HCT116 (cell line): ENCODE measurements around the gene DAPK1. TPM values are rescaled to one million over a fixed set of nuclear protein-coding genes. Genes with fewer than 3 reads are reported as not detected.

Experiments
- ATAC-seq: fragments of 200-7000 bp; cut with Tn5 transposase; 2 replicates; pipeline ENCODE4 v1.9.1; 2020; ENCODE audit warnings: mild to moderate bottlenecking, moderate library complexity
- BruUV-seq: library from RNA; stranded (reverse); fragments of 400-500 nt; replicated peaks from 2 replicates; lab custom pipeline; 2021; lab: Mats Ljungman, UMichigan
- CTCF ChIA-PET: fragments of 300-600 bp; sonication (Branson Sonifier 250); formaldehyde crosslinking; loops from one replicate; lab custom pipeline; 2021; ENCODE audit warnings: antibody characterized with exemption; lab: Charles Lee
- POLR2A ChIA-PET: fragments of 300-600, 350-600 bp; sonication (Branson Sonifier 250); formaldehyde crosslinking; loops from one replicate; lab custom pipeline; 2021; ENCODE audit warnings: antibody characterized with exemption; lab: Charles Lee
- RAD21 ChIA-PET, 2 experiments: fragments of 300-600 bp; sonication (Branson Sonifier 250); formaldehyde crosslinking; loops; one replicate each; lab custom pipeline; 2023; ENCODE audit warnings: low total read pairs in 2 of 2; ENCODE audit not compliant: uncharacterized antibody in 2 of 2, unreplicated experiment in 2 of 2, low non-redundant PET in 1 of 2; lab: Charles Lee
- DNase-seq: peaks from one replicate; pipeline ENCODE4 v3.0.0-alpha.2; 2010; ENCODE audit warnings: low read depth, low spot score
- H2AFZ ChIP-seq: fragments of 200-600 bp; shearing (Covaris generic), sonication (generic); 2 replicates; pipeline ENCODE4 v1.6.1; 2017; ENCODE audit warnings: low read depth, mixed run types, mixed read lengths, antibody characterized with exemption, low read length; ENCODE audit not compliant: poor library complexity, severe bottlenecking
- H3K27ac ChIP-seq: 2 replicates; pipeline ENCODE4 v1.5.1; 2012; ENCODE audit warnings: low read depth, low read length
- H3K27me3 ChIP-seq: fragments of 200-600 bp; sonication (generic); 2 replicates; pipeline ENCODE4 v1.6.1; 2016; ENCODE audit warnings: mixed run types, low read length, mixed read lengths; ENCODE audit not compliant: insufficient read depth
- H3K36me3 ChIP-seq, 2 experiments: fragments of 200-500 bp in 1 of 2; fragments of 200-600 bp in 1 of 2; sonication (Bioruptor generic) in 1 of 2; sonication (generic) in 1 of 2; 2 replicates each; pipeline versions ENCODE4 v1.5.1 to v1.6.1; 2014 to 2016; ENCODE audit warnings: low read length in 2 of 2, inconsistent platforms in 1 of 2, mixed read lengths in 1 of 2, mixed run types in 1 of 2; ENCODE audit not compliant: insufficient read depth in 2 of 2, control insufficient read depth in 1 of 2
- H3K4me1 ChIP-seq, 2 experiments: fragments of 200-600 bp in 1 of 2; sonication (generic) in 1 of 2; 2 replicates each; pipeline versions ENCODE4 v1.5.1 to v1.6.1; 2012 to 2017; ENCODE audit warnings: low read length in 2 of 2, inconsistent platforms in 1 of 2, mild to moderate bottlenecking in 1 of 2, mixed read lengths in 1 of 2, mixed run types in 1 of 2, moderate library complexity in 1 of 2; ENCODE audit not compliant: insufficient read depth in 2 of 2, control insufficient read depth in 1 of 2
- H3K4me2 ChIP-seq: fragments of 200-600 bp; sonication (generic); 2 replicates; pipeline ENCODE4 v1.6.1; 2017; ENCODE audit warnings: mixed run types, low read length, mixed read lengths
- H3K4me3 ChIP-seq, 2 experiments: fragments of 200-600 bp in 1 of 2; sonication (generic) in 1 of 2; replicated peaks in 1 of 2; 2 replicates each; pipeline ENCODE4 v1.5.1; 2011 to 2016; ENCODE audit warnings: low read length in 2 of 2, control low read depth in 1 of 2, low read depth in 1 of 2, mild to moderate bottlenecking in 1 of 2, mixed read lengths in 1 of 2, mixed run types in 1 of 2
- H3K79me2 ChIP-seq: fragments of 200-600 bp; sonication (generic); 2 replicates; pipeline ENCODE4 v1.6.1; 2017; ENCODE audit warnings: mild to moderate bottlenecking, mixed run types, low read length, moderate library complexity, mixed read lengths; ENCODE audit not compliant: insufficient read depth
- H3K9ac ChIP-seq: fragments of 200-600 bp; sonication (generic); 2 replicates; pipeline ENCODE4 v1.6.1; 2016; ENCODE audit warnings: low read length, mixed read lengths
- H3K9me2 ChIP-seq: fragments of 200-600 bp; sonication (generic), shearing (Covaris generic); 2 replicates; pipeline ENCODE4 v1.6.1; 2017; ENCODE audit warnings: mixed run types, mild to moderate bottlenecking, moderate library complexity; ENCODE audit not compliant: insufficient read depth
- H3K9me3 ChIP-seq, 2 experiments: fragments of 200-500 bp in 1 of 2; fragments of 200-600 bp in 1 of 2; sonication (Bioruptor generic) in 1 of 2; sonication (generic) in 1 of 2; 2 replicates each; pipeline ENCODE4 v1.6.1; 2014 to 2017; ENCODE audit warnings: low read length in 2 of 2, mixed read lengths in 2 of 2, inconsistent platforms in 1 of 2, low read depth in 1 of 2, mild to moderate bottlenecking in 1 of 2, mixed run types in 1 of 2, moderate library complexity in 1 of 2; ENCODE audit not compliant: control insufficient read depth in 1 of 2, insufficient read depth in 1 of 2
- H4K20me1 ChIP-seq: fragments of 200-600 bp; sonication (generic), shearing (Covaris generic); 2 replicates; pipeline ENCODE4 v1.6.1; 2017; ENCODE audit warnings: mixed run types, mild to moderate bottlenecking, moderate library complexity; ENCODE audit not compliant: insufficient read depth
- ATF3 ChIP-seq: IDR thresholded peaks from 2 replicates; pipeline ENCODE4 v1.6.1; 2012
- CBX3 ChIP-seq: IDR thresholded peaks from 2 replicates; pipeline ENCODE4 v1.6.1; 2012; ENCODE audit warnings: low read depth
- CTCF ChIP-seq, 3 experiments: fragments of 200-600 bp in 1 of 3; sonication (generic) in 1 of 3; IDR thresholded peaks in 2 of 3; conservative IDR thresholded peaks in 1 of 3; 2 replicates each; pipeline ENCODE4 v1.5.1; 2012 to 2017; ENCODE audit warnings: low read depth in 2 of 3, low read length in 2 of 3, antibody characterized with exemption in 1 of 3, borderline replicate concordance in 1 of 3, control low read depth in 1 of 3, mild to moderate bottlenecking in 1 of 3, mixed read lengths in 1 of 3, mixed run types in 1 of 3, moderate library complexity in 1 of 3; ENCODE audit not compliant: insufficient read depth in 1 of 3
- EGR1 ChIP-seq: IDR thresholded peaks from 2 replicates; pipeline ENCODE4 v1.6.1; 2012; ENCODE audit warnings: low read depth
- EZH2 ChIP-seq: fragments of 200-600 bp; sonication (generic); IDR thresholded peaks from 2 replicates; pipeline ENCODE4 v1.6.1; 2017; ENCODE audit warnings: antibody characterized with exemption, mixed run types
- FOSL1 ChIP-seq: IDR thresholded peaks from 2 replicates; pipeline ENCODE4 v1.6.1; 2012; ENCODE audit warnings: low read depth
- JUND ChIP-seq: IDR thresholded peaks from 2 replicates; pipeline ENCODE4 v1.6.1; 2012
- MAX ChIP-seq: IDR thresholded peaks from 2 replicates; pipeline ENCODE4 v1.6.1; 2012
- POLR2AphosphoS5 ChIP-seq: IDR thresholded peaks from 2 replicates; pipeline ENCODE4 v1.6.1; 2011; ENCODE audit warnings: mild to moderate bottlenecking, low read depth, low read length, moderate library complexity
- RAD21 ChIP-seq: IDR thresholded peaks from 2 replicates; pipeline ENCODE4 v1.6.1; 2012; ENCODE audit warnings: low read depth, mild to moderate bottlenecking
- REST ChIP-seq: IDR thresholded peaks from 2 replicates; pipeline ENCODE4 v1.6.1; 2012; ENCODE audit warnings: low read depth
- SP1 ChIP-seq: IDR thresholded peaks from 2 replicates; pipeline ENCODE4 v1.6.1; 2012; ENCODE audit warnings: low read depth
- SRF ChIP-seq: IDR thresholded peaks from 2 replicates; pipeline ENCODE4 v1.6.1; 2012; ENCODE audit warnings: low read depth
- TCF7L2 ChIP-seq: IDR thresholded peaks from 2 replicates; pipeline ENCODE4 v1.7.0; 2011; ENCODE audit warnings: borderline replicate concordance, inconsistent platforms; ENCODE audit not compliant: insufficient read depth, insufficient read length; ENCODE audit errors: extremely low read depth
- intact Hi-C: fragments of 100-400 bp; cut with micrococcal nuclease; formaldehyde crosslinking; loops from 2 replicates; pipeline ENCODE4 v1.10.0; 2022
- total RNA-seq: library from RNA; stranded (reverse); gene quantifications from one replicate; pipeline ENCODE4 v1.2.1, GENCODE V29; 2021; ENCODE audit not compliant: unreplicated experiment

Gene DAPK1
- total RNA-seq, 1 experiment from 2014 or later = 5.6 TPM

- no peaks in the 10 kb centered on the region for H3K9me3 ChIP-seq
- H3K4me2 ChIP-seq = no peak overlapping the region
- ChIA-PET POLR2A (no interaction called here), CTCF (no interaction called here), RAD21 (no interaction called here)
- H3K4me1 ChIP-seq = peaks cover 0 to 5% of the 10 kb centered on the region in 2 experiments; a peak in 1 of 4 replicates
- H3K9me2 ChIP-seq = no peaks in the 10 kb centered on the region
- DNase-seq (no peak), ATAC-seq (no peak; the same call in 1 of the 2 replicates)
- H3K27me3 ChIP-seq = no peaks in the 10 kb centered on the region
- H4K20me1 ChIP-seq = no peaks in the 10 kb centered on the region
- H3K9ac ChIP-seq = no peak overlapping the region
- H3K79me2 ChIP-seq = no peaks in the 10 kb centered on the region
- BruUV-seq = no TSS peak
- intact Hi-C loops = no loop called here
- no peak for TF ChIP-seq EZH2
- TF ChIP-seq MAX = no peak
- no peak for TF ChIP-seq FOSL1
- no peak for TF ChIP-seq ATF3
- no peak for TF ChIP-seq SRF
- no peak for TF ChIP-seq POLR2AphosphoS5
- no peaks in the 10 kb centered on the region for H3K36me3 ChIP-seq
- no peak overlapping the region for H3K4me3 ChIP-seq
- H2AFZ ChIP-seq = no peak overlapping the region
- no peak overlapping the region for H3K27ac ChIP-seq
Measured at GRCh38 chr9:87547671-87548081, 50.0 kb downstream of the DAPK1 start.

GRCh38 chr9:87548159-87548558, 50.5 kb downstream of the DAPK1 start:
- no TSS peak for BruUV-seq
- no peaks in the 10 kb centered on the region for H4K20me1 ChIP-seq
- ChIA-PET POLR2A (no interaction called here), RAD21 (no interaction called here), CTCF (no interaction called here)
- no peak overlapping the region for H2AFZ ChIP-seq
- DNase-seq (no peak), ATAC-seq (no peak)
- intact Hi-C loops = no loop called here
- peaks cover 0 to 5% of the 10 kb centered on the region in 2 experiments; a peak in 1 of 4 replicates for H3K4me1 ChIP-seq
- no peaks in the 10 kb centered on the region for H3K36me3 ChIP-seq
- H3K27ac ChIP-seq = no peak overlapping the region
- no peaks in the 10 kb centered on the region for H3K27me3 ChIP-seq
- H3K9ac ChIP-seq = no peak overlapping the region
- H3K79me2 ChIP-seq = no peaks in the 10 kb centered on the region
- H3K9me2 ChIP-seq = no peaks in the 10 kb centered on the region
- no peaks in the 10 kb centered on the region for H3K9me3 ChIP-seq
- no peak overlapping the region for H3K4me3 ChIP-seq
- H3K4me2 ChIP-seq = no peak overlapping the region
- TF ChIP-seq CTCF (IDR thresholded peaks at IDR 0.05 in 2 of 3, conservative IDR thresholded peaks at IDR 0.05 in 1 of 3; ENCODE audit: borderline replicate concordance in 1 of 3, insufficient read depth in 1 of 3, low read depth in 2 of 3, low read length in 2 of 3) = no peak
- no peak for TF ChIP-seq EZH2
- TF ChIP-seq SP1 = no peak
- no peak for TF ChIP-seq MAX
- no peak for TF ChIP-seq JUND
- no peak for TF ChIP-seq EGR1
- TF ChIP-seq REST = no peak
- no peak for TF ChIP-seq CBX3
- no peak for TF ChIP-seq TCF7L2
- no peak for TF ChIP-seq POLR2AphosphoS5
- no peak for TF ChIP-seq ATF3
- TF ChIP-seq SRF = no peak
- no peak for TF ChIP-seq RAD21
